AG10803 (cell line): ENCODE results near the gene TTPAL.

ENCODE experiments used
- DNase-seq: peaks from one replicate; pipeline ENCODE4 v3.0.0; 2010; ENCODE audit warnings: low read depth
- H3K4me3 ChIP-seq: 2 replicates; pipeline ENCODE4 v1.5.1; 2011; ENCODE audit warnings: mild to moderate bottlenecking, low read length, control low read depth
- TF ChIP-seq, protein P1 (sequence below): conservative IDR thresholded peaks from 2 replicates; pipeline ENCODE4 v1.5.1; 2011; ENCODE audit warnings: mild to moderate bottlenecking, low read length, control low read depth, inconsistent platforms

Gene TTPAL, protein sequence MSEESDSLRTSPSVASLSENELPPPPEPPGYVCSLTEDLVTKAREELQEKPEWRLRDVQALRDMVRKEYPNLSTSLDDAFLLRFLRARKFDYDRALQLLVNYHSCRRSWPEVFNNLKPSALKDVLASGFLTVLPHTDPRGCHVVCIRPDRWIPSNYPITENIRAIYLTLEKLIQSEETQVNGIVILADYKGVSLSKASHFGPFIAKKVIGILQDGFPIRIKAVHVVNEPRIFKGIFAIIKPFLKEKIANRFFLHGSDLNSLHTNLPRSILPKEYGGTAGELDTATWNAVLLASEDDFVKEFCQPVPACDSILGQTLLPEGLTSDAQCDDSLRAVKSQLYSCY

DNA sequence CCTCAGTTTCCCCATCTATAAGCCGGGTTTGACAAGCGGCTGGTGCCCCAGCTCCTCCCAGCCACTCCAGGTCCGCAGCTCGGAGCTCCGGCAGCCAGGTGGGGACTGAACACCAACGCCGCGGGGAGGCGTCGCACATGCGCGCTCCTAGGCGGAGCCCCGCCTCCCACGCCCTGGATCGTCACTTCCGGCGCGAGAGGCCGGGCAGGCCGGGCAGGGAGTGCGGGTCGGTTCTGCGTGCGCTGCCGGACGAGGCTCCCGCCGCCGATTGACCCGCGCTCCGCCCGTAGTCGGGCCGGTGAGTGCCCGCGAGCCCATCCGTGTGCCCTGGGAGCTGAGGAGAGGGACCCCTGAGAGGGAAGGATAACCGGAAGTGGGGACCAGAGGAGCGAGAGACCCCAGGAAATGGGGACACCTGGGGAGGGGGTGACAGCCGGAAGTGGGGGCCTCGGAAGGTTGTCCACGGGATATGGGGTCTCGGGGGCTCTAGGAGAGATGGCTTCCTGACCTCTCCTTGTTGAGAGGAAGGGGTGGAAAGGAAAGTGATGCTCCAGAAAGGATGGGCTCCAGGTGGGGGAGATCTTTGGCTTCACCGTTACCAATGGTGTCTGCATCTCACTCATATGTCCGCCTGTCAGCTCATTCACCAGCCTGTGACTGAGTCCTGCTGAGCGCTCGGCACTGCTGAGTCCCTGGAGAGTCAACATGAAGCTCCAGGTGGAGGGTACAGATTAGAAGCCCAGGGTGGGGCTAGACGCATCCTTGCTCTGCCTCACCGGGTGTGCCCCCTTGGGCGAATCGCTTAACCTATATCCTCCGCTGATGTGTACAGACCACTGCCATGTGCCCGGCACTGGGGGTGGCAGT, at the start of gene TTPAL:
TTPAL (plus strand) TSS at position 181 of the 867 bp plus-strand sequence. CDS start 4,126 bp downstream, outside the sequence.
- peak; percentile 73 for DNase-seq
- H3K4me3 ChIP-seq = peak within 1 kb of the TSS; percentile 88
- TF ChIP-seq, protein P1, sequence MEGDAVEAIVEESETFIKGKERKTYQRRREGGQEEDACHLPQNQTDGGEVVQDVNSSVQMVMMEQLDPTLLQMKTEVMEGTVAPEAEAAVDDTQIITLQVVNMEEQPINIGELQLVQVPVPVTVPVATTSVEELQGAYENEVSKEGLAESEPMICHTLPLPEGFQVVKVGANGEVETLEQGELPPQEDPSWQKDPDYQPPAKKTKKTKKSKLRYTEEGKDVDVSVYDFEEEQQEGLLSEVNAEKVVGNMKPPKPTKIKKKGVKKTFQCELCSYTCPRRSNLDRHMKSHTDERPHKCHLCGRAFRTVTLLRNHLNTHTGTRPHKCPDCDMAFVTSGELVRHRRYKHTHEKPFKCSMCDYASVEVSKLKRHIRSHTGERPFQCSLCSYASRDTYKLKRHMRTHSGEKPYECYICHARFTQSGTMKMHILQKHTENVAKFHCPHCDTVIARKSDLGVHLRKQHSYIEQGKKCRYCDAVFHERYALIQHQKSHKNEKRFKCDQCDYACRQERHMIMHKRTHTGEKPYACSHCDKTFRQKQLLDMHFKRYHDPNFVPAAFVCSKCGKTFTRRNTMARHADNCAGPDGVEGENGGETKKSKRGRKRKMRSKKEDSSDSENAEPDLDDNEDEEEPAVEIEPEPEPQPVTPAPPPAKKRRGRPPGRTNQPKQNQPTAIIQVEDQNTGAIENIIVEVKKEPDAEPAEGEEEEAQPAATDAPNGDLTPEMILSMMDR = peak; percentile 30

DNA sequence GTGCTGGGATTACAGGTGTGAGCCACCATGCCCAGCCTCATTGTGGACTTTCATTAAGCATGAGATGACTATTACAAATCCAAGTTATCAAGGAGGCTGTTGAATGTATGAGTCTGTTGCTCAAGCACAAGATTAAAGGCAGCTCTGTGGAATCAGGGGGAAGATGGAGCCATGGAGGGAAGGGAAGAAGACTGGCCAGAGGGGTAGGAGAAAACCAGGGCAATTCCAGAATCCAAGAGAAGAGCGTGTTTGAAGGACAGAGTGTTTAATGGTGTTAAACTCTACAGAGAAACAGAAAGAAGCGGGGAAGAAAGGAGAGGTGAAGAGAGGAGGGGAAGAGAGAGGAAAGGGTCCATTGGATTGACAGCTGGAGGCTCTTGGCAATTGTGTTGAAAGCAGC, 49.8 kb upstream of the TTPAL start:
- TF ChIP-seq, protein P1 = no peak
- DNase-seq = no peak
- no peak overlapping the region for H3K4me3 ChIP-seq

DNA sequence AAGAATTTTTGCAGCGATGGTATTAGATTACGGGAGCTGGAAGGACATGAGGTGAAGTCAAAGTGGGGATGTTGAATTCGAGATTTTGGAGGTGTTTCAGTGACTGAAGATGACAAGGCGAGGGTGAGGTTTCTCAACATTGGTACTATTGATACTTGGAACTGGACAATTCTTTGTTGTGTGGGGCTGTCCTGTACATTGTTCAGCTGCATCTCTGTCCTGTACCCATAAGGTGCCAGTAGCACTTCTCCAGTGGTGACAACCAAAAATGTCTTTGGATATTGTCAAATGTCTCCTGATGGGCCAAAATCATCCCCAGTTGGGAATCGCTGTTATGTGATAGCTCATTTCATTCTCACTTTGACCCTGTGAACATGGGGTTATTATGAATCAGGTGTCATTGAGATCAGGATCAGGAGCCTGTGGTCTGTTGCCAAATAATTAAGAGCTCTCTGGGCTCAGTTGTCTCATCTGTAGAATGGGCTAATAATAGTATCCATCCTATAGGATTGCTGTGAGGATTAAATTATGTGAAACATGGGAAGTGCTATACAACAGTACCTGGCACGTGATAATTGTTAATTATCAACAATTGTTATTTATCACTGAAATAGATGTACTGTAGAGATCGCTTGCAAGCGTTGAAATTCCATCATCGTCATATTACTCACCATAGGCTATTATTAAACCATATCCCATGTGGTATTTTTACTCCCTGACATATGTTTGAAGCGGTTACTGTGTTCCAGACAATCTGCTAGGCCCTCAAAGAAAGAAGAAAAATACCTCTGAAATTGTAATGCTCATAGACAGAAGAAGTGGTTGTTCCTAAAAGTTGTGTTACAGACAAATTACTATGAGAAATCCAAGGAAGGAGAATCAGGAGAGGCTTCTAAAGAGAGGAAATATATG, 48.5 kb upstream of the TTPAL start:
- TF ChIP-seq, protein P1 = no peak

DNA sequence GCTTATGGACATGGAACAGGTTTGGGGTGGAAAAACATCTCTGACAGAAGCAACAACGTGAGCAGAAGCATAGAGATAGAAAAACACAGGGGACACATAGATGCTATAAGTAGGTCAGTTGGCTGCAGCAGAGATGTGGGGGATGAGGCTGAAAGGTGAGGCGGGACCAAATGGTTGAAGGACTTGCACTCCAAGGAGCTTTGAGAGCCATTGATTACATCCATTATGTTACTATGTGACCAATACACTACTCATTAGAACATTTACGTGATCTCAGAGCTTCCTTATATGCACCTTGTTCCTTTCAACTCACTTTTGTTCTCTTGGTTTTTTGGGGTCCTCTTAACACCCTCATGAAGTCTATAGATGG, 47.9 kb upstream of the TTPAL start:
- TF ChIP-seq, protein P1 = no peak
- H3K4me3 ChIP-seq = no peak overlapping the region
- DNase-seq = no peak

More for the DNA sequence above, 48.5 kb upstream of the TTPAL start:
- H3K4me3 ChIP-seq = no peak overlapping the region
- DNase-seq = no peak

DNA sequence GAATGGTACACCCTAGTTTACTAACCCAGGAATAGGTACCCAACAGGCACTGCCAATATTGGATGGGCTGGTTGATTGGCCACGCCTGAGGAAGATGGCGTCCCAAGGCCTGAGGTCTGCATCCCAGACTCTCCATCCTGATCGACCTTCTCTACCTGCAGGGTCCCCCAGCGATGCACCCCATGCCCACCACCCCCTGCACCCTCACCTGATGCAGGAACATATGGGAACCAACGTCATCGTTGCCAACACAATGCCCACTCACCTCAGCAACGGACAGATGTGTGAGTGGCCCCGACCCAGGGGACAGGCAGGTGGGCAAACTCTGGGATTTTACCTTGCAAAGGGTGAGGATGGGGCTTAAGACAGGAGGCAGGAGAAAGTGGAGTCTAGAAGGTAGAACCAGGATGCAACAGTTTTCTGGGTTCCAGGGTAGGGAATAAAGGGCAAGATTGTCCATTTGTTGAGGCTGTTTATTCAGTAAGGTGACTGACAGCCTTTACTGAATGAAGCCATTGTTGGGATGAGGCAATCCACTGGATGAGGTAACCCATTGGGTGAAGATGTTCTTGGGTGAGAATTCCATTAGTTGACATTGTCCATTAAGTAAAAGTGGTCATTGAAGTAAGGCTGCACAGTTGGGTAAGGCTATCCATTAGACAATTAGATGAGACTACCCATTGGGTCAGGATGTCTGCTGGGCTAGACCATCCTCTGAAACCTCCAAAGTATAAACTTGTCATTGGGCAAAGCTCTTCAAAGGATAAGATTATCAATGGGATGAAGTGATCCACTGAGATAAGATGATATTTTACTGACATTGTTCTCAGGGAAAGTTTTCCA, 47.3 kb upstream of the TTPAL start:
- TF ChIP-seq, protein P1 = no peak
- DNase-seq = no peak
- H3K4me3 ChIP-seq = no peak overlapping the region

DNA sequence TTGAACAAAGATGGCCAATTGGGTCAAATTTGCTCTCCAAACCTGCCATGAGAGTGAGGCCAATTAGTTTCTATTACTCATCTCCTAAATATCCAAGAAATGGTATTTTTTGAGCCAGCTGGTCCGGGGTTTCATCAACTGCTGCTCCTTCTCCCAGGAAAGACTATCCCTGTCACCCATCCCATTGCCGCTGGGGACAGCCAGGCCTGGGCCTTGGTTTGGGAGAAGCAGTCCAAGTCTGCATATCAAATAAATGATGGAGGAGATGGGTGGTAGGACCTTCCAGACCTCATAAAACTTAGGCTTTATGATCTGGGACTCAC, 46.7 kb upstream of the TTPAL start:
- H3K4me3 ChIP-seq = no peak overlapping the region
- DNase-seq = no peak
- TF ChIP-seq, protein P1 = no peak
